WI38 (cell line): ENCODE results near the gene EPB42.

ENCODE experiments used
- H3K4me3 ChIP-seq: 2 replicates; pipeline ENCODE4 v1.5.1; 2011; ENCODE audit warnings: low read depth, mild to moderate bottlenecking, control low read depth, low read length
- CTCF ChIP-seq: IDR thresholded peaks from 2 replicates; pipeline ENCODE4 v1.5.1; 2012; ENCODE audit warnings: low read depth, mild to moderate bottlenecking, control low read depth, low read length

EPB42 gene

GRCh38 chr15:43251185-43251870, 30.5 kb upstream of the EPB42 start:
- H3K4me3 ChIP-seq, result no peak overlapping the region
- TF ChIP-seq CTCF, result no peak

- no peak for TF ChIP-seq CTCF
- no peak overlapping the region for H3K4me3 ChIP-seq
These were observed 30.0 kb upstream of the EPB42 start for GRCh38 chr15:43250785-43251184.

GRCh38 chr15:43249699-43250203, 28.9 kb upstream of the EPB42 start:
- no peak overlapping the region for H3K4me3 ChIP-seq
- no peak for TF ChIP-seq CTCF

GRCh38 chr15:43249236-43249635, 28.4 kb upstream of the EPB42 start:
- no peak overlapping the region for H3K4me3 ChIP-seq
- no peak for TF ChIP-seq CTCF

GRCh38 chr15:43246261-43246774, 25.5 kb upstream of the EPB42 start:
- TF ChIP-seq CTCF, result no peak
- no peak overlapping the region for H3K4me3 ChIP-seq

- no peak for TF ChIP-seq CTCF
These were observed 23.3 kb upstream of the EPB42 start for GRCh38 chr15:43244092-43244491.

GRCh38 chr15:43243020-43243645, 22.3 kb upstream of the EPB42 start:
- TF ChIP-seq CTCF, result no peak
- no peak overlapping the region for H3K4me3 ChIP-seq

More at GRCh38 chr15:43244092-43244491, 23.3 kb upstream of the EPB42 start:
- H3K4me3 ChIP-seq, result no peak overlapping the region
